Activated gamma-delta T cell treated with Interleukin-2 at 50 U/mL for 16 hours (primary cell): Measurements from ENCODE around the gene SMIM41.

Source experiments
- DNase-seq: peaks from one replicate; pipeline ENCODE4 v3.0.0-alpha.2; 2020

SMIM41 gene

GRCh38 chr12:52063981-52064649, 15.4 kb upstream of the SMIM41 start:
- no peak for DNase-seq

- no peak for DNase-seq
These were observed 13.0 kb upstream of the SMIM41 start for GRCh38 chr12:52066346-52067080.

GRCh38 chr12:52067081-52067374, 12.5 kb upstream of the SMIM41 start:
- no peak for DNase-seq

GRCh38 chr12:52069327-52070184, 9.9 kb upstream of the SMIM41 start, which contains the start of gene ATG101:
Gene ATG101 (plus strand): TSS chr12:52069978. CDS start chr12:52073651, 3,673 bp downstream.
- peak; percentile 83 for DNase-seq

GRCh38 chr12:52070185-52070925, 9.1 kb upstream of the SMIM41 start:
- DNase-seq, result no peak

- no peak for DNase-seq
These were observed 5.7 kb upstream of the SMIM41 start for GRCh38 chr12:52073531-52074381.

GRCh38 chr12:52074971-52075724, 4.4 kb upstream of the SMIM41 start:
- DNase-seq, result no peak

- DNase-seq, result no peak
These were observed 2.7 kb upstream of the SMIM41 start for GRCh38 chr12:52076811-52077210.

- DNase-seq, result no peak
These were observed 1.2 kb upstream of the SMIM41 start for GRCh38 chr12:52078276-52078675.

- no peak for DNase-seq
These were observed 1.1 kb downstream of the SMIM41 start for GRCh38 chr12:52080403-52081251.

GRCh38 chr12:52081263-52081733, 1.8 kb downstream of the SMIM41 start:
- no peak for DNase-seq

- no peak for DNase-seq
These were observed 2.6 kb downstream of the SMIM41 start for GRCh38 chr12:52082026-52082668.

GRCh38 chr12:52082669-52082987, 3.1 kb downstream of the SMIM41 start:
- no peak for DNase-seq

- DNase-seq, result peak; percentile 68
These were observed 3.6 kb downstream of the SMIM41 start for GRCh38 chr12:52082988-52083637.

GRCh38 chr12:52083638-52083996, 4.1 kb downstream of the SMIM41 start:
- no peak for DNase-seq

GRCh38 chr12:52084491-52085231, 5.2 kb downstream of the SMIM41 start:
- DNase-seq, result no peak

GRCh38 chr12:52085682-52086180, 6.2 kb downstream of the SMIM41 start:
- DNase-seq, result no peak

- DNase-seq, result no peak
These were observed 6.9 kb downstream of the SMIM41 start for GRCh38 chr12:52086366-52086765.
